WI38 (cell line): ENCODE results near the gene GINS2.

Experiments used
- H3K4me3 ChIP-seq: 2 replicates; pipeline ENCODE4 v1.5.1; 2011; ENCODE audit warnings: low read depth, mild to moderate bottlenecking, control low read depth, low read length
- CTCF ChIP-seq: IDR thresholded peaks from 2 replicates; pipeline ENCODE4 v1.5.1; 2012; ENCODE audit warnings: low read depth, mild to moderate bottlenecking, control low read depth, low read length

GINS2 gene

GRCh38 chr16:85731179-85731578, 42.4 kb upstream of the GINS2 start:
- no peak for TF ChIP-seq CTCF
- no peak overlapping the region for H3K4me3 ChIP-seq

GRCh38 chr16:85730186-85730465, 41.4 kb upstream of the GINS2 start:
- TF ChIP-seq CTCF = no peak
- no peak overlapping the region for H3K4me3 ChIP-seq

- no peak for TF ChIP-seq CTCF
- H3K4me3 ChIP-seq = no peak overlapping the region
Observed at GRCh38 chr16:85729452-85730185, 40.9 kb upstream of the GINS2 start.

GRCh38 chr16:85728879-85729278, 40.1 kb upstream of the GINS2 start:
- no peak for TF ChIP-seq CTCF

GRCh38 chr16:85724936-85725335, 36.2 kb upstream of the GINS2 start:
- TF ChIP-seq CTCF = no peak

More at GRCh38 chr16:85728879-85729278, 40.1 kb upstream of the GINS2 start:
- no peak overlapping the region for H3K4me3 ChIP-seq

GRCh38 chr16:85724126-85724879, 35.5 kb upstream of the GINS2 start:
- no peak for TF ChIP-seq CTCF
- H3K4me3 ChIP-seq = no peak overlapping the region

More at GRCh38 chr16:85724936-85725335, 36.2 kb upstream of the GINS2 start:
- no peak overlapping the region for H3K4me3 ChIP-seq
